Esophagus squamous epithelium (tissue), 5 donors: Measurements from ENCODE around the gene CAPN8. TPM values are rescaled to one million over a fixed set of nuclear protein-coding genes. Genes with fewer than 3 reads are reported as not detected.
"Not testable (repeated sequence)": the region's sequence is repeated elsewhere in the genome, so short reads cannot be mapped to it uniquely, and the experiment has no call there.

Experiments
- DNase-seq: peaks from one replicate; lab custom pipeline; 2025; lab: John Stamatoyannopoulos, UW
- H3K27ac ChIP-seq, 4 donors: fragments of 200-600 bp; sonication (generic); one replicate each; pipeline ENCODE4 v1.5.1; 2016 to 2019; ENCODE audit warnings: mild to moderate bottlenecking in 1 of 4
- H3K27me3 ChIP-seq, 4 donors: fragments of 200-600 bp; sonication (generic); 1 replicate in 3 of 4; 2 replicates in 1 of 4; pipeline versions ENCODE4 v1.5.1 to v1.6.0; 2017 to 2021; ENCODE audit warnings: antibody characterized with exemption in 1 of 4
- H3K36me3 ChIP-seq, 3 donors: fragments of 200-600 bp; sonication (generic); one replicate each; pipeline ENCODE4 v1.5.1; 2016 to 2019
- H3K4me1 ChIP-seq, 3 donors: fragments of 200-600 bp; sonication (generic); one replicate each; pipeline ENCODE4 v1.5.1; 2017 to 2019
- H3K4me3 ChIP-seq, 4 donors: fragments of 200-600 bp; sonication (generic); 1 replicate in 3 of 4; 2 replicates in 1 of 4; pipeline ENCODE4 v1.5.1; 2016 to 2019; ENCODE audit warnings: mild to moderate bottlenecking in 2 of 4, moderate library complexity in 1 of 4
- H3K9me3 ChIP-seq, 3 donors: fragments of 200-600 bp; sonication (generic); one replicate each; pipeline ENCODE4 v1.5.1; 2016 to 2019
- POLR2A ChIP-seq, 4 donors: fragments of 450-650 bp; IDR thresholded peaks; one replicate each; pipeline ENCODE4 v1.6.1; 2017; ENCODE audit warnings: antibody characterized with exemption in 4 of 4, mild to moderate bottlenecking in 4 of 4, moderate library complexity in 3 of 4
- WGBS, 2 donors: methylation state at CpG; one replicate each; pipeline ENCODE4 v1.1.5; 2018; 5-methylcytosine and 5-hydroxymethylcytosine counted together
- intact Hi-C: fragments of 100-400 bp; cut with DNase I; formaldehyde crosslinking; loops from one replicate; pipeline ENCODE4 v1.15.0; 2022
- total RNA-seq, 4 donors: library from RNA; depleted of rRNA; stranded (reverse); fragments of >200 nt; gene quantifications; one replicate each; pipeline ENCODE4 v1.1.0, GENCODE V29; 2016
- TF ChIP-seq, protein P1 (sequence below), 6 experiments: fragments of 450-650 bp in 4 of 6; fragments of 200-600 bp in 2 of 6; sonication (generic) in 2 of 6; IDR thresholded peaks; one replicate each; pipeline ENCODE4 v1.5.1; 2016 to 2019; ENCODE audit warnings: antibody characterized with exemption in 6 of 6, mild to moderate bottlenecking in 4 of 6, moderate library complexity in 4 of 6
- donor health status: DM: yes; HTN: yes; CAD: no.

The CAPN8 gene
- total RNA-seq, 4 donors from 2014 or later, result 0.26 to 1.1 (median 0.57) TPM; not detected in 1

DNA sequence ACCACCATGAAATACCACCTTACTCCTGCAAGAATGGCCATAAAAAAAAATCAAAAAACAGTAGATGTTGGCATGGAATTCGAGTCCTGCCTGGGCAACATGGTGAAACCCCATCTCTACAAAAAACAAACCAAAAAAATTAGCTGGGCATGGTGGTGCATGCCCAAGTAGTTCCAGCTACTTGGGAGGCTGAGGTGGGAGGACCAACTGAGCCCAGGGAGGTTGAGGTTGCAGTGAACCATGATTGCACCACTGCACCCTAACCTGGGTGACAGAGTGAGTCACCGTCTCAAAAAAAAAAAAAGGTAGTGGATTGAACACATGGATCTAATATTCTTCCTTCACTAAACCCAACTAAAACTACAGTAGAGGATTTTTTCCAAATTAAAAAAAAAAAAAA lies 146.4 kb downstream of the CAPN8 start:
- no peak overlapping the region for H3K27ac ChIP-seq
- intact Hi-C loops, result no loop called here
- no peak for DNase-seq
- H3K36me3 ChIP-seq, result no peaks in the 10 kb centered on the region
- H3K9me3 ChIP-seq, result no peaks in the 10 kb centered on the region
- TF ChIP-seq POLR2A (IDR thresholded peaks at IDR 0.05), result no peak
- TF ChIP-seq, protein P1, sequence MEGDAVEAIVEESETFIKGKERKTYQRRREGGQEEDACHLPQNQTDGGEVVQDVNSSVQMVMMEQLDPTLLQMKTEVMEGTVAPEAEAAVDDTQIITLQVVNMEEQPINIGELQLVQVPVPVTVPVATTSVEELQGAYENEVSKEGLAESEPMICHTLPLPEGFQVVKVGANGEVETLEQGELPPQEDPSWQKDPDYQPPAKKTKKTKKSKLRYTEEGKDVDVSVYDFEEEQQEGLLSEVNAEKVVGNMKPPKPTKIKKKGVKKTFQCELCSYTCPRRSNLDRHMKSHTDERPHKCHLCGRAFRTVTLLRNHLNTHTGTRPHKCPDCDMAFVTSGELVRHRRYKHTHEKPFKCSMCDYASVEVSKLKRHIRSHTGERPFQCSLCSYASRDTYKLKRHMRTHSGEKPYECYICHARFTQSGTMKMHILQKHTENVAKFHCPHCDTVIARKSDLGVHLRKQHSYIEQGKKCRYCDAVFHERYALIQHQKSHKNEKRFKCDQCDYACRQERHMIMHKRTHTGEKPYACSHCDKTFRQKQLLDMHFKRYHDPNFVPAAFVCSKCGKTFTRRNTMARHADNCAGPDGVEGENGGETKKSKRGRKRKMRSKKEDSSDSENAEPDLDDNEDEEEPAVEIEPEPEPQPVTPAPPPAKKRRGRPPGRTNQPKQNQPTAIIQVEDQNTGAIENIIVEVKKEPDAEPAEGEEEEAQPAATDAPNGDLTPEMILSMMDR (IDR thresholded peaks at IDR 0.05), result no peak
- WGBS, 2 donors, result 78 to 84% methylated on average over 2 of the region's 2 CpGs
- H3K4me3 ChIP-seq, result no peak overlapping the region
- H3K27me3 ChIP-seq, result peaks cover 0 to 17% (median 0%) of the 10 kb centered on the region in 4 donors
- peaks cover 0 to 8% (median 4%) of the 10 kb centered on the region in 3 donors for H3K4me1 ChIP-seq

DNA sequence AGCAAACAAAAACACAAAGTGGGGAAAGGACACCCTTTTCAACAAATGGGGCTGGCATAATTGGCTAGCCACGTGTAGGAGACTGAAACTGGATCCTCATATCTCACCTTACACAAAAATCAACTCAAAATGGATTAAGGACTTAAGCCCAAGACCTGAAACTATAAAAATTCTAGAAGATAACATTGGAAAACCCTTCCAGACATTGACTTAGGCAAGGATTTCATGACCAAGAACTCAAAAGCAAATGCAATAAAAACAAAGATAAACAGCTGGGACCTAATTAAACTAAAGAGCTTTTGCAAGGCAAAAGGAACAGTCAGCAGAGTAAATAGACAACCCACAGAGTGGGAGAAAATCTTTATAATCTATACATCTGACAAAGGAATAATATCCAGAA lies 146.9 kb downstream of the CAPN8 start:
- H3K4me3 ChIP-seq, H3K27ac ChIP-seq, DNase-seq, H3K36me3 ChIP-seq, intact Hi-C loops, H3K4me1 ChIP-seq, H3K9me3 ChIP-seq: not testable (repeated sequence)
- WGBS, 2 donors, result 53 to 54% methylated on average over 1 of the region's 1 CpG
- peaks cover 0 to 17% (median 0%) of the 10 kb centered on the region in 4 donors for H3K27me3 ChIP-seq

DNA sequence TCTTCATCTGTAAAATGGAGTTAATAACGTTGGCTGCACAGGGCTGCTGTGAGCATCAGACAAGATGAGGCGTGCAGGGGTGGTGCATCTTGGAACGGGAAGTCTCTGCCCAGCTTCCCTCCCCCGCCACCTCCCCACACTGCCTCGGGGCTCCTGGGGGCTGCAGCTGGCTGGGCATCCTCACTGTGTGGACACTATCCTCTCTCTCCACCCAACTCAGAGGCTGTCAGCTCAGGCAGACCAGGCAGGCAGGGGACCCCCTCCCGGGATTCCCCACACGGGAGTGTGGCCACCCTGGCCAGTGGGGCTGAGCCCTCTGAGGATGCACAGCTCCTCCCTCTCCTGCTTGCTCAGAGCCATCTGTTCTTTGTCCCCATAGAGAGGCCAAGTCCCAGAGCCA lies 149.6 kb downstream of the CAPN8 start:
- WGBS, 2 donors, result 8 to 62% methylated on average over 2 to 5 of the region's 7 CpGs
- Histone ChIP-seq H3K9me3 (no peaks in the 10 kb centered on the region), H3K27me3 (peaks cover 0 to 17% (median 0%) of the 10 kb centered on the region in 4 donors), H3K4me3 (no peak overlapping the region), H3K4me1 (peaks cover 0 to 16% (median 4%) of the 10 kb centered on the region in 3 donors), H3K27ac (no peak overlapping the region), H3K36me3 (no peaks in the 10 kb centered on the region)
- TF ChIP-seq, protein P1 (IDR thresholded peaks at IDR 0.05), result no peak
- no peak for TF ChIP-seq POLR2A (IDR thresholded peaks at IDR 0.05)
- intact Hi-C loops, result no loop called here
- DNase-seq, result no peak

DNA sequence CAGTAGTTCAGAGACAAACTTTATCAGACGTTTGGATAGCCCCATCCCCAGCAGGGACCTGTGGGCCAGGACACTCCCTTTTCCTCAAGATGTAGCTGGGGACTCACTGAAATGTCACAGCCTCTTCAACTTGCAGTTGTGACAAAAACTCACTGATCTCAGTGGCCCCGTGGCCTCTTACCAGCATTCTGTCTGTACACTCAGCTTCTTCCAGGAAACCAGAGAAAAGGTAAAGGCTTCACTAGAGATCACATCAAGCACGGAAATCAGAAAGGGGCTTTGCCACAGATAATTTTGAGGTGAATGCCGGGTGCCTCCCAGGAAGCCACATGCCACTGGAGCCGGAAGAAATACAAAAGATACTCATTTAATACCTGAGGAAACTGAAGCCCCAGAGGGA lies 150.1 kb downstream of the CAPN8 start:
- intact Hi-C loops, result no loop called here
- WGBS, 2 donors, result 66 to 76% methylated on average over 5 of the region's 5 CpGs
- no peak for DNase-seq
- peaks cover 0 to 17% (median 0%) of the 10 kb centered on the region in 4 donors for H3K27me3 ChIP-seq
- H3K36me3 ChIP-seq, result no peaks in the 10 kb centered on the region
- H3K27ac ChIP-seq, result no peak overlapping the region
- H3K9me3 ChIP-seq, result no peaks in the 10 kb centered on the region
- peaks cover 0 to 16% (median 4%) of the 10 kb centered on the region in 3 donors for H3K4me1 ChIP-seq
- TF ChIP-seq, protein P1 (IDR thresholded peaks at IDR 0.05), result no peak
- no peak for TF ChIP-seq POLR2A (IDR thresholded peaks at IDR 0.05)
- H3K4me3 ChIP-seq, result no peak overlapping the region

DNA sequence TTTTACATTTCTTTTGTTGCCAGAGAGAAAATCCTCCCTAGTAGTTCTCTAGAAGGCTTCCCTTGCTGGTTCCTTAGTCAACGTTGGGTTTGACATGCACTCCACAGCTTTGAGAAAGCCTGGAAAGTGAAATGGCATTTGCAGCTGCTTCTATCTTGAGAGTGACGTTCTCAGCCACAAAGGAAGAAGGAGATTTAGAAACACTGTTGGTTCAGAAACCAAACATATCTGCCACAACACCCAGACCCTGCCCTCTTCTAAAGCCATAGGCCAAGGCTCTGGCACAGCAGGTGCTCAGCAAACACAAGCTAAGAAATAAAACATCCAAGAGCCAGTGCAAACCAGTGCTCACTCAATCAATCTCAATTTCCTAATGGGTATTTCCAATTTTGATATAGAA lies 150.9 kb downstream of the CAPN8 start:
- WGBS, 2 donors, result 28 to 80% methylated on average over 1 to 2 of the region's 2 CpGs
- TF ChIP-seq POLR2A (IDR thresholded peaks at IDR 0.05), result no peak
- TF ChIP-seq, protein P1 (IDR thresholded peaks at IDR 0.05), result no peak
- Histone ChIP-seq H3K36me3 (no peaks in the 10 kb centered on the region), H3K27ac (no peak overlapping the region), H3K27me3 (peaks cover 0 to 17% (median 0%) of the 10 kb centered on the region in 4 donors), H3K4me1 (peaks cover 0 to 16% (median 4%) of the 10 kb centered on the region in 3 donors), H3K4me3 (no peak overlapping the region), H3K9me3 (no peaks in the 10 kb centered on the region)
- no peak for DNase-seq
- intact Hi-C loops, result no loop called here

DNA sequence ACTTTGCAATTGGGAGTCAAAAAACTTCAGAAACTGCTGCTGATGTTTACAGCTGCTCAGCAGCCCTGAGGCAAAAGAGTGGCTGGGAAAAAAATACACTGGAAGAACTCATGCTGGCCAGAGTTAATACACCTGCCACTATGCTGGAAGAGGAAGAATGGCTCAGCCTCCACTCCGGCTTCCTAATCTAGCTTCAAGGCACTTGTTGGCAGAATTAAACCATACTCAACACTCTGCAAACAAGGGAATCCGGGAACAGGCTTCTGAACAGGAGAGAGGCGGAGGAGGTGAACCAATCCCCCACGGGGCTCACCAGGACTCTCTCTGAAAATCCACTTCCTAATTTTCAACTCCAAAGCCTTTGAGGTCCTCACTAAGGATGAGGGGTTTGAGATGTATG lies 152.2 kb downstream of the CAPN8 start:
- Histone ChIP-seq H3K4me1 (peaks cover 0 to 16% (median 4%) of the 10 kb centered on the region in 3 donors), H3K27me3 (peaks cover 0 to 17% (median 0%) of the 10 kb centered on the region in 4 donors), H3K27ac (no peak overlapping the region), H3K4me3 (no peak overlapping the region), H3K9me3 (no peaks in the 10 kb centered on the region), H3K36me3 (no peaks in the 10 kb centered on the region)
- DNase-seq, result no peak
- intact Hi-C loops, result no loop called here
- TF ChIP-seq, protein P1 (IDR thresholded peaks at IDR 0.05), result no peak
- TF ChIP-seq POLR2A (IDR thresholded peaks at IDR 0.05), result no peak
- WGBS, 2 donors, result 28 to 29% methylated on average over 4 of the region's 4 CpGs
